Stimulated activated CD4-positive, alpha-beta T cell treated with anti-CD3 and anti-CD28 coated beads, Interleukin-1b, Interleukin-23, amount 100 ng/mL, for 24 hours (primary cell): ENCODE results near the gene PRAMEF12.
"Not testable (repeated sequence)": the region's sequence is repeated elsewhere in the genome, so short reads cannot be mapped to it uniquely, and the experiment has no call there.

Source experiments
- DNase-seq, 4 experiments: peaks; one replicate each; pipeline ENCODE4 v3.0.0-alpha.2; 2020; ENCODE audit warnings: low read depth in 4 of 4, low spot score in 1 of 4

The PRAMEF12 gene

GRCh38 chr1:12773438-12773837, at the start of gene PRAMEF12:
TSS of gene PRAMEF12 (plus strand) at chr1:12773738. CDS start at chr1:12774868, 1,130 bp downstream.
- no peak for DNase-seq

GRCh38 chr1:12728391-12728790, 45.1 kb upstream of the PRAMEF12 start:
- no peak for DNase-seq

GRCh38 chr1:12730156-12730555, 43.4 kb upstream of the PRAMEF12 start:
- DNase-seq = no peak

DNA sequence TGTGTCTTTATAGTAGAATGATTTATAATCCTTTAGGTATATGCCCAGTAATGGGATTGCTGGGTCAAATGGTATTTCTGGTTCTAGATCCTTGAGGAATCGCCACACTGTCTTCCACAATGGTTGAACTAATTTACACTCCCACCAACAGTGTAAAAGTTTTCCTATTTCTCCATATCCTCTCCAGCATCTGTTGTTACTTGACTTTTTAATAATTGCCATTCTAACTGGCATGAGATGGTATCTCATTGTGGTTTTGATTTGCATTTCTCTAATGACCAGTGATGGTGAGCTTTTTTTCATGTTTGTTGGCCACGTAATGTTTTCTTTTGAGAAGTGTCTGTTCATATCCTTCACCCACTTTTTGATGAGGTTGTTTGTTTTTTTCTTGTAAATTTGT, 42.5 kb upstream of the PRAMEF12 start:
- DNase-seq = not testable (repeated sequence)

DNA sequence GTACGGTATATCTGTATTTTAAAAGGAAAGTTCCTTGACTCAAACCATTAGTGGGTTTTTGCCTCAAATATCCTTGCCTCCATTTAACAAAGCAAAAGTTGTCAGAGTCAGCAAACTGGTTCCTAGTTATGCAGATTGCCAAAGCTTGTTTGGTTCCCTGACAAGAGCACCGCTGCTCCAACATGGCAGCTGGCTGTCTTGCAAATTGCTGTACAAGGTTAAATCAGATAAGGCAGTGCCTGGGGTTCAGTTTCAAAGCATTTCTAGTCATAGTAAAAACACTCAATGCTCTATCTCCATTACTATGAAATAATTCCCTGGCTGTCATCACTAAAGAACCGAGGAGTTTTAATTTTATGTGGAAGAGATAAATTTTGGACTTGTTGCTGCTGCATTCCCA, 38.9 kb upstream of the PRAMEF12 start:
- DNase-seq = no peak

- DNase-seq = no peak
These were observed 34.6 kb upstream of the PRAMEF12 start for GRCh38 chr1:12738934-12739333.

- no peak for DNase-seq
These were observed 33.9 kb upstream of the PRAMEF12 start for GRCh38 chr1:12739613-12740012.

DNA sequence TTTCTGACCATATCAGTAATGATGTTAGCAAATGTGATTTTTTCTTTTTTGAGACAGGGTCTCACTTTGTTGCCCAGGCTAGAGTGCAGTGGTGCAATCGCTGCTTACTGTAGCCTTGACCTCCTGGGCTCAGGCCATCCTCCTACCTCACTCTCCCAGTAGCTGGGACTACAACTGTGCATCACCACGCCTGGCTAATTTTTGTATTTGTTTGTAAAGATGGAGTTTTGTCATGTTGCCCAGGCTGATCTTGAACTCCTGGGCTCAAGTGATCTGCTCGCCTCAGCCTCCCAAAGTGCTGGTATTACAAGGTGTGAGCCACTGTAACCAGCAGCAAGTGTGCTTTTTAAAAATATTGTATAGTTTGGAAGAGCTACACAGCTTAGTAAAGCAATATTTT, 31.6 kb upstream of the PRAMEF12 start:
- DNase-seq = no peak

- DNase-seq = no peak
These were observed 28.2 kb upstream of the PRAMEF12 start for GRCh38 chr1:12745126-12745991.

DNA sequence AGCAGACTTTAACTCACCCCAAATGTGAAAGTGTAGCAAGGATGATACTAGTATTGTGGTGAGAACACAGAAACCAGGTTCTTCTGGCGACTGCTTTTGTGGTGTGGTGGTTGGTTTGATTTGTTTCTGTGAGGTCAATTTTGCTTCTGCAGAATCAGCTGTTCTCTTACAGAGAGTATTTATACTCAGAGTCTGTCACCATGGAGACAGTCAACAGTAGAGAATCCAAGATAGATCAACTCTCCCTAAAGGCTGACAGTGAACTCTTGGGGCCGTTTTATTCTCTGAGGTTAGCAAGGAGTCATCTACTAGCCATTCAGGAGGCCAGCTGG, 27.6 kb upstream of the PRAMEF12 start, which contains the start of gene CFAP107:
CFAP107 (plus strand) TSS at position 209 of the 332 bp plus-strand sequence. CDS start 231 bp downstream, outside the sequence.
- no peak for DNase-seq

DNA sequence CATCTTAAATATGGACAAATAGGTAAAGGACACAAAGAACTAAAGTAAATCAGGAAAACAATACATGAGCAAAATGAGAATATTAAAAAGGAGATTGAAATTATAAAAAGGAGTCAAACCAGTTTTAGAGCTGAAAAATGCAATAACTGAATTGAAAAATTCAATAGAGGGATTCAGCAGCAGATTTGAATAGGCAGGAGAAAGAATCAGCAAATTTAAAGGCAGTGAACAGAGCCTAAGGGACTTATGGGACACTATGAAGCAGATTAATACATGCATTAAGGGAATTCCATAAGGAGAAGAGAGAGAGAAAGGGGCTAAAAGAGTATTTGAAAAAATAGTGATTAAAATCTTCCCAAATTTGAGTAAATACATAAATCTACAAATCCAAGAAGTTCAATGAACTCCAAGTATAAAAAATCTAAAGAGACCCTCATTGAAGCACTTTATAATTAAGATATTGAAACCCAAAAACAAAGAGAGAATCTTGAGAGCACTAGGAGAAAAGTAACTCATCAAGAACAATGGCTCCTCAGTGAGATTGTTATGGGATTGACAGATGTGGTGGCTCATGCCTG, 24.7 kb upstream of the PRAMEF12 start:
- DNase-seq = no peak

- no peak for DNase-seq
These were observed 18.8 kb upstream of the PRAMEF12 start for GRCh38 chr1:12754738-12755137.

GRCh38 chr1:12756273-12756672, 17.3 kb upstream of the PRAMEF12 start:
- DNase-seq = no peak

DNA sequence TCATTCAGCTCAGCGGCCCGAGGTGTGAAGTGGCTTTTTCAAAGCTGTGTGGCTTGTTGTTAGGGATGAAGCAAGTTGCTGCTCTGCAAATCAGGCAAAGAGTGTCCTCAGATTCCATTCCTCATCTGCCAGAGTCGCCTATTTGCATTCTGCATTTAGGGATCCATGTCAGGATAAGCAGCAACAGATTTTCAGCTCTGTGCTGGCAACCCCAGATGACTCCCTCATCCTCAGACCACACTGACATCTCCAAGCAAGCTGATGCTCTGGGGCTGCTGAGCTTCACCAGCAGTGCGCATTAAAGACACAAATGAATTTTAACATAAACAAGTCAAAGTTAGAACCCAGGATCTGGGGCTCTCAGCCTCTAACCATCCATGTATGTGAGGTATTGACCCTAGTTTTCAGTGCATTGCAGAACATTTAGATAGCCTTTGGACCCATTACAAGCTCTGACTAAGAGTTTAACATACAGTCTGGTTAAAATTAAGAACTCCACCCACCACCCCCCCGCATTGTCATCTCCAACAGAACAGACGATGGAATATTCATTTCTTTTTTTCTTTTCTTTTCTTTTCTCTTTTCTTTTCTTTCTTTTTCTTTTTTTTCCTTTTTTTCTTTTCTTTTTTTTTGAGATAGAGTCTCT, 16.6 kb upstream of the PRAMEF12 start:
- DNase-seq = no peak

- DNase-seq = no peak
These were observed 15.7 kb upstream of the PRAMEF12 start for GRCh38 chr1:12757836-12758235.

GRCh38 chr1:12760256-12760795, 13.2 kb upstream of the PRAMEF12 start:
- no peak for DNase-seq

DNA sequence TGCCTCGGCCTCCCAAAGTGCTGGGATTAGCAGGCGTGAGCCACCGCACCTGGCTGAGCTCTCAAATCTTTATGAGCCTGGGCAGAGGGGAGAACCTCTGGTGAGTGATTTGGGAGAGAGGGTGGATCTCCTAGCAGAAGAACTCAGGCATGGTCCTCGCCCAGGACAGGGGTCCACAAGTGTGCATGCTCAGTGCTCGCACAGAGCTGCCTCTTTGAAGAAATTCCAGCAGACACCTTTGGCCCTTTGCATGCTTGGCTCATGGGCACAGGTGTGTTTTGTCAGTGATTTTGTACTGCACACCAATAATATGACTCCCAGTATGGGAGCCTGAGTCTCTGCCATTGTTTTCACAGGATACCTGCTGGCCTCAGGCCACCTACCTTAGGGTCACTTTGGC, 11.8 kb upstream of the PRAMEF12 start:
- DNase-seq = no peak

DNA sequence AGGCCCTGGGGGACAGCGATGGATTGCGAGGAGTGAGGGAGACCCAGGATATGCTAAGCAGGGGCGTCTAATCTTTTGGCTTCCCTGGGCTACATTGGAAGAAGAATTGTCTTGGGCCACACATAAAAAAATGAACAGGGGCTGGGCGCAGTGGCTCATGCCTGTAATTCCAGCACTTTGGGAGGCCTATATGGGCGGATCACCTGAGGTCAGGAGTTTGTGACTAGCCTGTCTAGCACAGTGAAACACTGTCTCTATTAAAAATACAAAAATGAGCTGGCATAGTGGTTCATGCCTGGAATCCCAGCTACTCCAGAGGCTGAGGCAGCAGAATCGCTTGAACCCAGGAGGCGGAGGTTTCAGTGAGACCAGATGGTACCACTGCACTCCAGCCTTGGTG, 10.8 kb upstream of the PRAMEF12 start:
- no peak for DNase-seq

GRCh38 chr1:12763479-12763878, 10.1 kb upstream of the PRAMEF12 start:
- no peak for DNase-seq

- DNase-seq = no peak
These were observed 9.5 kb upstream of the PRAMEF12 start for GRCh38 chr1:12764016-12764415.

DNA sequence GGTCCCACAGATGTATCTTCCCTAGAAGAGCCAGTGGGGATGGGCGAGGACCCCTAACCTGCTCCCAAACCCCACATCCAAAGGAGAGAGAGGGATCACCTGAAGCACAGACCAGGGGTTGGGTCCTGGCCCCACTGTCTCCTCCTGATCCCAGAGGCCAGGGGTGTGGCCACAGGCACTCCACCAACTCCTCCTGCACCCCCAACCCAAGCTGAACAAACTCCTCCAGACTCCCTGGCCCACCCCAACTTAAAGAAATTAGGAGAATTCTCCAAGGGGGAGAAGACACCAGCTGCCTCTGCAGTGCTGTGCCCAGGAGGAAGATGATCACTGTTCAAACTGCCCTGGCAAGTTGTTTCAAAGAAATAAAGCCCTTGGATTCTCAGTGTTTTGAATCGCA, 4.5 kb upstream of the PRAMEF12 start:
- no peak for DNase-seq

DNA sequence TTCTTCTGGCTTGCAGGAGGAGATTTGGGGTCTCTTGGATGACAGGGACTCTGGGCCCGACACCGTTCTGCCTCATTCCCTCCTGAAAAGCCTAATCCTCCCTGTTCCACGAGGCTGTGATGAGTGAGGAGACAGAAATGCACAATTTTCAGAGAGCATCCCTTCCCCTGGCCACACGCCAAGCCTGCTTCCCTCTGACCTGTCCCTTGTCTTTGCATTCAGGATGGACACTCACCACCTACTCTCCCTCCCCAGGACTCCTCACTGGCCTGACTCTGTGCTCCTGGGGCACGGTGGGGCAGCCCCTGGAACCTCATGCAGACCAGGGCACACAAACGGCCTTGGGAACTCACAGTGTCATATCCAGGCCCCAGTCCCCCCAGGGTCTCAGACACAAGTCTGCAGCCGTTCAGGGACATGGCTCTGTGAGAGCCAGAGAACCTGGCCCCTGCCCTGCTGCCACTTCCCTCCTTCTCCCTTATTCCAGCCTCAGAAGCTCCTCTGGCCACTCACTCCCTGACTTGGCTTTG, 3.5 kb upstream of the PRAMEF12 start:
- no peak for DNase-seq
